Measurements from ENCODE around the gene PARD3.
"Not testable (repeated sequence)": the region's sequence is repeated elsewhere in the genome, so short reads cannot be mapped to it uniquely, and the experiment has no call there.

PARD3 gene

GRCh38 chr10:34745244-34745643, 69.9 kb downstream of the PARD3 start:
- DNase-seq (ENCODE audit: insufficient read length, low spot score), result no peak
- FAIRE-seq, result no peak

GRCh38 chr10:34744590-34744989, 70.5 kb downstream of the PARD3 start:
- FAIRE-seq (no peak), DNase-seq (ENCODE audit: insufficient read length, low spot score) (no peak)

- FAIRE-seq (no peak), DNase-seq (ENCODE audit: insufficient read length, low spot score) (no peak)
These were observed 71.3 kb downstream of the PARD3 start for GRCh38 chr10:34743814-34744213.

GRCh38 chr10:34742456-34742855, 72.6 kb downstream of the PARD3 start:
- DNase-seq (ENCODE audit: insufficient read length, low spot score) (no peak), FAIRE-seq (no peak)

- not testable (repeated sequence) for FAIRE-seq; DNase-seq (ENCODE audit: insufficient read length, low spot score)
These were observed 74.0 kb downstream of the PARD3 start for GRCh38 chr10:34741087-34741486.

GRCh38 chr10:34740321-34740720, 74.8 kb downstream of the PARD3 start:
- DNase-seq (ENCODE audit: insufficient read length, low spot score) (no peak), FAIRE-seq (peak; percentile 79)

GRCh38 chr10:34739915-34740314, 75.2 kb downstream of the PARD3 start:
- DNase-seq (ENCODE audit: insufficient read length, low spot score), result no peak
- no peak for FAIRE-seq

GRCh38 chr10:34737772-34738169, 77.3 kb downstream of the PARD3 start:
- no peak for FAIRE-seq
- DNase-seq (ENCODE audit: insufficient read length, low spot score), result no peak

GRCh38 chr10:34736976-34737771, 77.9 kb downstream of the PARD3 start:
- DNase-seq (ENCODE audit: insufficient read length, low spot score), result no peak
- FAIRE-seq, result no peak

- no peak for FAIRE-seq
- no peak for DNase-seq (ENCODE audit: insufficient read length, low spot score)
These were observed 80.2 kb downstream of the PARD3 start for GRCh38 chr10:34734918-34735317.

- FAIRE-seq (peak; percentile 75), DNase-seq (ENCODE audit: insufficient read length, low spot score) (no peak)
These were observed 82.2 kb downstream of the PARD3 start for GRCh38 chr10:34732926-34733325.

- FAIRE-seq (no peak), DNase-seq (ENCODE audit: insufficient read length, low spot score) (no peak)
These were observed 83.0 kb downstream of the PARD3 start for GRCh38 chr10:34731885-34732701.

- FAIRE-seq (peak; percentile 23), DNase-seq (ENCODE audit: insufficient read length, low spot score) (no peak)
These were observed 83.9 kb downstream of the PARD3 start for GRCh38 chr10:34731213-34731612.

- FAIRE-seq (no peak), DNase-seq (ENCODE audit: insufficient read length, low spot score) (no peak)
These were observed 84.4 kb downstream of the PARD3 start for GRCh38 chr10:34730726-34731125.

GRCh38 chr10:34729619-34730018, 85.5 kb downstream of the PARD3 start:
- FAIRE-seq (no peak), DNase-seq (ENCODE audit: insufficient read length, low spot score) (no peak)

GRCh38 chr10:34728361-34728760, 86.7 kb downstream of the PARD3 start:
- DNase-seq (ENCODE audit: insufficient read length, low spot score) (no peak), FAIRE-seq (no peak)

GRCh38 chr10:34727595-34728033, 87.5 kb downstream of the PARD3 start:
- FAIRE-seq (no peak), DNase-seq (ENCODE audit: insufficient read length, low spot score) (no peak)

GRCh38 chr10:34726862-34727261, 88.2 kb downstream of the PARD3 start:
- peak; percentile 33 for FAIRE-seq
- DNase-seq (ENCODE audit: insufficient read length, low spot score), result no peak

- FAIRE-seq (peak; percentile 97), DNase-seq (ENCODE audit: insufficient read length, low spot score) (no peak)
These were observed 91.3 kb downstream of the PARD3 start for GRCh38 chr10:34723750-34724149.

GRCh38 chr10:34722404-34722803, 92.7 kb downstream of the PARD3 start:
- no peak for FAIRE-seq
- no peak for DNase-seq (ENCODE audit: insufficient read length, low spot score)

- peak; percentile 72 for FAIRE-seq
- no peak for DNase-seq (ENCODE audit: insufficient read length, low spot score)
These were observed 93.8 kb downstream of the PARD3 start for GRCh38 chr10:34721208-34721840.
